Measurements from ENCODE around the gene UBALD2.
"Not testable (repeated sequence)": the region's sequence is repeated elsewhere in the genome, so short reads cannot be mapped to it uniquely, and the experiment has no call there.

UBALD2 gene

GRCh38 chr17:76252040-76252954 is 12.9 kb upstream of the UBALD2 start:
- no peak overlapping the region for H3K9ac ChIP-seq
- TF ChIP-seq CTCF (IDR thresholded peaks at IDR 0.05), result no peak
- H2AFZ ChIP-seq, result no peak overlapping the region
- H3K36me3 ChIP-seq (ENCODE audit: control insufficient read depth, insufficient read depth, low read length), result no peaks in the 10 kb centered on the region
- no peak overlapping the region for H3K27ac ChIP-seq
- no peaks in the 10 kb centered on the region for H3K9me3 ChIP-seq (ENCODE audit: control insufficient read depth, low read length)
- no peak overlapping the region for H3K4me2 ChIP-seq (ENCODE audit: low read length)
- no peaks in the 10 kb centered on the region for H3K79me2 ChIP-seq
- H3K4me3 ChIP-seq (ENCODE audit: low read depth, low read length), result no peak overlapping the region
- no peaks in the 10 kb centered on the region for H3K27me3 ChIP-seq (ENCODE audit: control insufficient read depth, insufficient read depth, low read length)
- H3K4me1 ChIP-seq, result peaks cover 10% of the 10 kb centered on the region

GRCh38 chr17:76252967-76253766 is 12.0 kb upstream of the UBALD2 start:
- H3K4me2 ChIP-seq (ENCODE audit: low read length); H3K79me2 ChIP-seq; H3K4me3 ChIP-seq (ENCODE audit: low read depth, low read length); H3K9me3 ChIP-seq (ENCODE audit: control insufficient read depth, low read length); H2AFZ ChIP-seq; H3K27me3 ChIP-seq (ENCODE audit: control insufficient read depth, insufficient read depth, low read length); H3K4me1 ChIP-seq; H3K9ac ChIP-seq; H3K27ac ChIP-seq; H3K36me3 ChIP-seq (ENCODE audit: control insufficient read depth, insufficient read depth, low read length): not testable (repeated sequence)

GRCh38 chr17:76253841-76254240 is 11.3 kb upstream of the UBALD2 start:
- H3K36me3 ChIP-seq (ENCODE audit: control insufficient read depth, insufficient read depth, low read length), result no peaks in the 10 kb centered on the region
- H3K27ac ChIP-seq, result no peak overlapping the region
- no peak overlapping the region for H2AFZ ChIP-seq
- H3K27me3 ChIP-seq (ENCODE audit: control insufficient read depth, insufficient read depth, low read length), result no peaks in the 10 kb centered on the region
- no peak for TF ChIP-seq CTCF (IDR thresholded peaks at IDR 0.05)
- H3K79me2 ChIP-seq, result no peaks in the 10 kb centered on the region
- no peaks in the 10 kb centered on the region for H3K4me1 ChIP-seq
- no peaks in the 10 kb centered on the region for H3K9me3 ChIP-seq (ENCODE audit: control insufficient read depth, low read length)
- H3K9ac ChIP-seq, result no peak overlapping the region
- H3K4me2 ChIP-seq (ENCODE audit: low read length), result no peak overlapping the region
- H3K4me3 ChIP-seq (ENCODE audit: low read depth, low read length), result no peak overlapping the region

- Histone ChIP-seq H3K27ac (no peak overlapping the region), H3K4me2 (ENCODE audit: low read length) (no peak overlapping the region), H3K79me2 (no peaks in the 10 kb centered on the region), H2AFZ (no peak overlapping the region), H3K9ac (no peak overlapping the region), H3K4me1 (no peaks in the 10 kb centered on the region), H3K4me3 (ENCODE audit: low read depth, low read length) (no peak overlapping the region), H3K9me3 (ENCODE audit: control insufficient read depth, low read length) (no peaks in the 10 kb centered on the region), H3K36me3 (ENCODE audit: control insufficient read depth, insufficient read depth, low read length) (no peaks in the 10 kb centered on the region), H3K27me3 (ENCODE audit: control insufficient read depth, insufficient read depth, low read length) (no peaks in the 10 kb centered on the region)
- no peak for TF ChIP-seq CTCF (IDR thresholded peaks at IDR 0.05)
These were observed 10.9 kb upstream of the UBALD2 start for GRCh38 chr17:76254275-76254674.

GRCh38 chr17:76255801-76256429 is 9.2 kb upstream of the UBALD2 start:
- no peak overlapping the region for H3K4me3 ChIP-seq (ENCODE audit: low read depth, low read length)
- TF ChIP-seq CTCF (IDR thresholded peaks at IDR 0.05), result no peak
- no peaks in the 10 kb centered on the region for H3K36me3 ChIP-seq (ENCODE audit: control insufficient read depth, insufficient read depth, low read length)
- no peaks in the 10 kb centered on the region for H3K9me3 ChIP-seq (ENCODE audit: control insufficient read depth, low read length)
- H3K9ac ChIP-seq, result no peak overlapping the region
- no peaks in the 10 kb centered on the region for H3K4me1 ChIP-seq
- H3K79me2 ChIP-seq, result no peaks in the 10 kb centered on the region
- H3K27me3 ChIP-seq (ENCODE audit: control insufficient read depth, insufficient read depth, low read length), result no peaks in the 10 kb centered on the region
- no peak overlapping the region for H3K4me2 ChIP-seq (ENCODE audit: low read length)
- no peak overlapping the region for H3K27ac ChIP-seq
- no peak overlapping the region for H2AFZ ChIP-seq

- not testable (repeated sequence) for H2AFZ ChIP-seq; H3K9ac ChIP-seq; H3K4me3 ChIP-seq (ENCODE audit: low read depth, low read length); H3K9me3 ChIP-seq (ENCODE audit: control insufficient read depth, low read length); H3K79me2 ChIP-seq; H3K27ac ChIP-seq; H3K36me3 ChIP-seq (ENCODE audit: control insufficient read depth, insufficient read depth, low read length); H3K27me3 ChIP-seq (ENCODE audit: control insufficient read depth, insufficient read depth, low read length); H3K4me1 ChIP-seq; H3K4me2 ChIP-seq (ENCODE audit: low read length)
These were observed 8.6 kb upstream of the UBALD2 start for GRCh38 chr17:76256430-76257050.
